SU-DHL-6 (cell line): ENCODE measurements around the gene COX14.

Source experiments
- CTCF ChIP-seq: fragments of 200-600 bp; sonication (generic); IDR thresholded peaks from one replicate; pipeline ENCODE4 v1.5.1; 2017; ENCODE audit warnings: antibody characterized with exemption, mild to moderate bottlenecking, low read length, moderate library complexity; ENCODE audit not compliant: insufficient read depth, poor library complexity, severe bottlenecking
- EZH2phosphoT487 ChIP-seq: fragments of 200-600 bp; sonication (generic), shearing (Covaris generic); conservative IDR thresholded peaks from 2 replicates; pipeline ENCODE4 v1.6.1; 2018; ENCODE audit warnings: mild to moderate bottlenecking, antibody characterized with exemption, low read length, moderate library complexity, mixed read lengths

- TF ChIP-seq CTCF, result no peak
- TF ChIP-seq EZH2phosphoT487, result no peak
Measured at GRCh38 chr12:50151047-50151687, 39.1 kb downstream of the COX14 start.
